ENCODE data around the gene HPN.

HPN gene

DNA sequence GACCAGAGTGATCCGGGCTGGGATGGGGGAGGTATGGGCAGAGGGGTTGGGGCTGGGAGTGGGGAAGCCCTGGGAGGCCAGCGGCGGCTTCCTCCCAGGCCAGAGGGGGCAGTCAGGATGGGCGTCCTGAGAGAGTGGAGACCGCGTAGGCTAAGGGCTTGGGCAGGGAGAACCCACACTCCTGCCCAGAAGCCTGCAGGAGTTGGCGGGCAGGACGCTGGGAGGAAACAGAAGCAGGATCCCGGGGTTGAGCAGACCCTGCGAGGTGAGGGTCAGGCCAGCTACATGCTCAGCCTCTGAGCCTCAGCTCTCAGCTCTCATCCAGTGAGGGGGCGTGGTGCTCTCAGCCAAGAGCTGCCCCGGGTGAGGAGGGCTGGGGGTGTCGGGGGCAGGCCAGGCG is 19.1 kb upstream of the HPN start:
- H3K4me2 ChIP-seq (ENCODE audit: low read depth, low read length, poor library complexity, severe bottlenecking) = no peak overlapping the region
- no peaks in the 10 kb centered on the region for H4K20me1 ChIP-seq (ENCODE audit: insufficient read depth, low read length, poor library complexity, severe bottlenecking)
- no peaks in the 10 kb centered on the region for H3K4me1 ChIP-seq (ENCODE audit: insufficient read depth, low read length, poor library complexity, severe bottlenecking)

DNA sequence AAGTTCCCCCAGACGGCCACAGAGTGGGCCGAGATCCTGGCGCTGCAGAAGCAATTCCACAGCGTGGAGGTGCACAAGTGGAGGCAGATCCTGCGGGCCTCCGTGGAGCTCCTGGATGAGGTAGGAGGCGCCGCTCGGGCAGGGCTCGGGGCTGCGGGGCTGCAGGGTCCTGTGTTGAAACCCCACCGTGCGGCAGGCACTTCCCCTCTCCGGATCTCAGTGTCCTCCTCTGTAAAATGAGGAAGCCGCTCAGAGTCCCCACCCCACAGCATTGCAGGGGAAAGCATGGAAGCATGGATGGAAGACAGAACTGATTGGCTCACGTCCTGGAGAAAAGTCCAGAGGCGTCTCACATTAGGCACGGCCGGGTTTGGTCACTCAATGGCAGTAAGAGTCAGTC is 18.1 kb upstream of the HPN start:
- Histone ChIP-seq H3K4me3 (ENCODE audit: low read length, poor library complexity, severe bottlenecking) (no peak overlapping the region), H3K9me2 (replicated peaks; ENCODE audit: low read depth, low read length) (no peaks in the 10 kb centered on the region), H3K4me1 (ENCODE audit: insufficient read depth, low read length, poor library complexity, severe bottlenecking) (no peaks in the 10 kb centered on the region), H3F3A (ENCODE audit: low read depth) (no peaks in the 10 kb centered on the region), H3K4me2 (ENCODE audit: low read depth, low read length, poor library complexity, severe bottlenecking) (no peak overlapping the region), H3K9ac (ENCODE audit: low read depth, low read length, poor library complexity, severe bottlenecking) (no peak overlapping the region), H3K36me3 (ENCODE audit: insufficient read depth, low read length) (peaks cover 82% of the 10 kb centered on the region; the same call in 1 of the 2 replicates), H4K20me1 (ENCODE audit: insufficient read depth, low read length, poor library complexity, severe bottlenecking) (no peaks in the 10 kb centered on the region), H3K27me3 (ENCODE audit: insufficient read depth, low read length, poor library complexity, severe bottlenecking) (no peaks in the 10 kb centered on the region), H3K79me2 (ENCODE audit: insufficient read depth, low read length) (no peaks in the 10 kb centered on the region), H2AFZ (ENCODE audit: low read length) (no peak overlapping the region), H3K9me3 (ENCODE audit: insufficient read depth, low read depth, low read length) (no peaks in the 10 kb centered on the region)
- TF ChIP-seq, protein P1, sequence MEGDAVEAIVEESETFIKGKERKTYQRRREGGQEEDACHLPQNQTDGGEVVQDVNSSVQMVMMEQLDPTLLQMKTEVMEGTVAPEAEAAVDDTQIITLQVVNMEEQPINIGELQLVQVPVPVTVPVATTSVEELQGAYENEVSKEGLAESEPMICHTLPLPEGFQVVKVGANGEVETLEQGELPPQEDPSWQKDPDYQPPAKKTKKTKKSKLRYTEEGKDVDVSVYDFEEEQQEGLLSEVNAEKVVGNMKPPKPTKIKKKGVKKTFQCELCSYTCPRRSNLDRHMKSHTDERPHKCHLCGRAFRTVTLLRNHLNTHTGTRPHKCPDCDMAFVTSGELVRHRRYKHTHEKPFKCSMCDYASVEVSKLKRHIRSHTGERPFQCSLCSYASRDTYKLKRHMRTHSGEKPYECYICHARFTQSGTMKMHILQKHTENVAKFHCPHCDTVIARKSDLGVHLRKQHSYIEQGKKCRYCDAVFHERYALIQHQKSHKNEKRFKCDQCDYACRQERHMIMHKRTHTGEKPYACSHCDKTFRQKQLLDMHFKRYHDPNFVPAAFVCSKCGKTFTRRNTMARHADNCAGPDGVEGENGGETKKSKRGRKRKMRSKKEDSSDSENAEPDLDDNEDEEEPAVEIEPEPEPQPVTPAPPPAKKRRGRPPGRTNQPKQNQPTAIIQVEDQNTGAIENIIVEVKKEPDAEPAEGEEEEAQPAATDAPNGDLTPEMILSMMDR (conservative IDR thresholded peaks at IDR 0.05; ENCODE audit: low read length) = no peak
- no peak for TF ChIP-seq EZH2phosphoT487 (IDR thresholded peaks at IDR 0.05; ENCODE audit: borderline replicate concordance)

More for the DNA sequence above, 19.1 kb upstream of the HPN start:
- H3K79me2 ChIP-seq (ENCODE audit: insufficient read depth, low read length) = no peaks in the 10 kb centered on the region
- H3K9me3 ChIP-seq (ENCODE audit: insufficient read depth, low read depth, low read length) = no peaks in the 10 kb centered on the region
- no peak overlapping the region for H3K9ac ChIP-seq (ENCODE audit: low read depth, low read length, poor library complexity, severe bottlenecking)
- peaks cover 83% of the 10 kb centered on the region; the same call in 1 of the 2 replicates for H3K36me3 ChIP-seq (ENCODE audit: insufficient read depth, low read length)
- no peaks in the 10 kb centered on the region for H3K27me3 ChIP-seq (ENCODE audit: insufficient read depth, low read length, poor library complexity, severe bottlenecking)
- H3K4me3 ChIP-seq (ENCODE audit: low read length, poor library complexity, severe bottlenecking) = no peak overlapping the region
- H3K9me2 ChIP-seq (replicated peaks; ENCODE audit: low read depth, low read length) = no peaks in the 10 kb centered on the region
- TF ChIP-seq, protein P1 (conservative IDR thresholded peaks at IDR 0.05; ENCODE audit: low read length) = no peak
- no peak for TF ChIP-seq EZH2phosphoT487 (IDR thresholded peaks at IDR 0.05; ENCODE audit: borderline replicate concordance)
- no peaks in the 10 kb centered on the region for H3F3A ChIP-seq (ENCODE audit: low read depth)
- no peak overlapping the region for H2AFZ ChIP-seq (ENCODE audit: low read length)

DNA sequence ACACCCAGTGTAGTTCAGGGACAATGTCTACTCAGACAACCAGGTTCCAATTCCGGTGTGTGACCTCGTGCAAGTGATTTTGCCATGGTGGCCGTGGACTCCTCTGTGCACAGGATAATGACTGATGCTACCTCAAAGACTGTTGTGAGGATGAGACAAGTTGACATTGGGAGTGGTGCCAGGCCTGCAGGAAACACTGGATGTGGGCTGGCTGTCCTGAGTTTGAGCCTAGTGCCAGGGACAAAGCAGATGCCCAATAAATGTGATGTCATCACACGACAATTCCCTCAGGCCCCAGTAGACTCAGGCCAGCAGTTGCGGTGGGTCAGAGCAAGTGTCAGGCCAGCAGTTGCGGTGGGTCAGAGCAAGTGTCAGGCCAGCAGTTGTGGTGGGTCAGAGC is 17.4 kb upstream of the HPN start:
- Histone ChIP-seq H3K27me3 (ENCODE audit: insufficient read depth, low read length, poor library complexity, severe bottlenecking) (no peaks in the 10 kb centered on the region), H3K4me1 (ENCODE audit: insufficient read depth, low read length, poor library complexity, severe bottlenecking) (no peaks in the 10 kb centered on the region), H4K20me1 (ENCODE audit: insufficient read depth, low read length, poor library complexity, severe bottlenecking) (no peaks in the 10 kb centered on the region), H2AFZ (ENCODE audit: low read length) (no peak overlapping the region), H3K9me2 (replicated peaks; ENCODE audit: low read depth, low read length) (no peaks in the 10 kb centered on the region), H3K36me3 (ENCODE audit: insufficient read depth, low read length) (peaks cover 76% of the 10 kb centered on the region; the same call in 1 of the 2 replicates), H3F3A (ENCODE audit: low read depth) (no peaks in the 10 kb centered on the region), H3K4me2 (ENCODE audit: low read depth, low read length, poor library complexity, severe bottlenecking) (no peak overlapping the region), H3K4me3 (ENCODE audit: low read length, poor library complexity, severe bottlenecking) (no peak overlapping the region), H3K9ac (ENCODE audit: low read depth, low read length, poor library complexity, severe bottlenecking) (no peak overlapping the region), H3K9me3 (ENCODE audit: insufficient read depth, low read depth, low read length) (no peaks in the 10 kb centered on the region), H3K79me2 (ENCODE audit: insufficient read depth, low read length) (no peaks in the 10 kb centered on the region)
- TF ChIP-seq, protein P1 (conservative IDR thresholded peaks at IDR 0.05; ENCODE audit: low read length) = no peak
- TF ChIP-seq EZH2phosphoT487 (IDR thresholded peaks at IDR 0.05; ENCODE audit: borderline replicate concordance) = no peak

Data from Loucy (cell line).